Measurements from ENCODE around the gene ELMO1. TPM values are rescaled to one million over a fixed set of nuclear protein-coding genes. Genes with fewer than 3 reads are reported as not detected.

The ELMO1 gene
- polyA plus RNA-seq, 1 donor (not counting 4 experiments of a cell fraction or from before 2014, with no cell fraction given): not detected

GRCh38 chr7:36942541-36942940 lies 506.1 kb downstream of the ELMO1 start:
- Histone ChIP-seq H3K79me2 (ENCODE audit: control insufficient read depth, insufficient read depth, low read length) (no peaks in the 10 kb centered on the region), H3K9ac (ENCODE audit: control insufficient read depth, extremely low read depth, insufficient read depth, low read length) (no peak overlapping the region), H3K4me3 (ENCODE audit: control insufficient read depth in 2 of 3, extremely low read depth in 1 of 3, insufficient read depth in 2 of 3, low read depth in 1 of 3, low read length in 3 of 3) (no peak overlapping the region), H4K20me1 (ENCODE audit: control insufficient read depth, extremely low read depth, insufficient read depth, low read length) (no peaks in the 10 kb centered on the region), H2AFZ (ENCODE audit: control insufficient read depth, low read length) (no peak overlapping the region), H3K27ac (ENCODE audit: control insufficient read depth, insufficient read depth, low read length) (no peak overlapping the region), H3K27me3 (ENCODE audit: control insufficient read depth, extremely low read depth, insufficient read depth, low read length) (no peaks in the 10 kb centered on the region), H3K9me3 (ENCODE audit: control insufficient read depth, low read depth, low read length) (peaks cover 4% of the 10 kb centered on the region), H3K4me2 (ENCODE audit: control insufficient read depth, extremely low read depth, insufficient read depth, low read depth, low read length) (no peak overlapping the region), H3K9me1 (ENCODE audit: control insufficient read depth, extremely low read depth, insufficient read depth, low read length) (no peaks in the 10 kb centered on the region), H3K4me1 (ENCODE audit: control insufficient read depth, extremely low read depth, insufficient read depth, low read length) (no peaks in the 10 kb centered on the region), H3K36me3 (ENCODE audit: control insufficient read depth in 2 of 2, extremely low read depth in 1 of 2, insufficient read depth in 2 of 2, low read length in 2 of 2) (no peaks in the 10 kb centered on the region)
- FAIRE-seq (no peak), DNase-seq (ENCODE audit: low read depth, low spot score) (no peak)
- dilution Hi-C loops (cut with MboI; ENCODE audit: extremely low pct_ligation_motif_present, low sequenced_read_pairs): no loop called here
- TF ChIP-seq EZH2 (IDR thresholded peaks at IDR 0.05; ENCODE audit: low read length) (no peak), CTCF (optimal IDR thresholded peaks at IDR 0.05 in 1 of 3, IDR thresholded peaks at IDR 0.05 in 1 of 3, conservative IDR thresholded peaks at IDR 0.05 in 1 of 3; ENCODE audit: extremely low read depth in 1 of 3, insufficient read depth in 2 of 3, low read length in 3 of 3) (no peak)

GRCh38 chr7:36942025-36942424 lies 506.6 kb downstream of the ELMO1 start:
- no peaks in the 10 kb centered on the region for H3K79me2 ChIP-seq (ENCODE audit: control insufficient read depth, insufficient read depth, low read length)
- DNase-seq (ENCODE audit: low read depth, low spot score) (no peak), FAIRE-seq (no peak)
- H2AFZ ChIP-seq (ENCODE audit: control insufficient read depth, low read length): no peak overlapping the region
- no peaks in the 10 kb centered on the region for H3K27me3 ChIP-seq (ENCODE audit: control insufficient read depth, extremely low read depth, insufficient read depth, low read length)
- no peaks in the 10 kb centered on the region for H3K9me1 ChIP-seq (ENCODE audit: control insufficient read depth, extremely low read depth, insufficient read depth, low read length)
- no peaks in the 10 kb centered on the region for H3K36me3 ChIP-seq (ENCODE audit: control insufficient read depth in 2 of 2, extremely low read depth in 1 of 2, insufficient read depth in 2 of 2, low read length in 2 of 2)
- H4K20me1 ChIP-seq (ENCODE audit: control insufficient read depth, extremely low read depth, insufficient read depth, low read length): no peaks in the 10 kb centered on the region
- H3K4me1 ChIP-seq (ENCODE audit: control insufficient read depth, extremely low read depth, insufficient read depth, low read length): no peaks in the 10 kb centered on the region
- dilution Hi-C loops (cut with MboI; ENCODE audit: extremely low pct_ligation_motif_present, low sequenced_read_pairs): no loop called here
- H3K9me3 ChIP-seq (ENCODE audit: control insufficient read depth, low read depth, low read length): peaks cover 7% of the 10 kb centered on the region
- TF ChIP-seq CTCF (optimal IDR thresholded peaks at IDR 0.05 in 1 of 3, IDR thresholded peaks at IDR 0.05 in 1 of 3, conservative IDR thresholded peaks at IDR 0.05 in 1 of 3; ENCODE audit: extremely low read depth in 1 of 3, insufficient read depth in 2 of 3, low read length in 3 of 3): no peak
- TF ChIP-seq EZH2 (IDR thresholded peaks at IDR 0.05; ENCODE audit: low read length): no peak
- H3K4me3 ChIP-seq (ENCODE audit: control insufficient read depth in 2 of 3, extremely low read depth in 1 of 3, insufficient read depth in 2 of 3, low read depth in 1 of 3, low read length in 3 of 3): no peak overlapping the region
- H3K4me2 ChIP-seq (ENCODE audit: control insufficient read depth, extremely low read depth, insufficient read depth, low read depth, low read length): no peak overlapping the region
- no peak overlapping the region for H3K9ac ChIP-seq (ENCODE audit: control insufficient read depth, extremely low read depth, insufficient read depth, low read length)
- no peak overlapping the region for H3K27ac ChIP-seq (ENCODE audit: control insufficient read depth, insufficient read depth, low read length)

Data from keratinocyte (primary cell).